ENCODE data around the gene ZNF90.
A peak's percentile ranks its signal among the peaks of the same experiment; 100 is the strongest.
"Not testable (repeated sequence)": the region's sequence is repeated elsewhere in the genome, so short reads cannot be mapped to it uniquely, and the experiment has no call there.

Gene ZNF90

GRCh38 chr19:20077791-20078463 lies at the start of gene ZNF90:
Gene ZNF90, plus strand, starts transcription at chr19:20078000. Its CDS starts 133 bp downstream, at chr19:20078133.
- peak; percentile 94 for DNase-seq (ENCODE audit: low read depth)

- DNase-seq (ENCODE audit: low read depth), result no peak
These were observed 49.2 kb upstream of the ZNF90 start for GRCh38 chr19:20028611-20029010.

- DNase-seq (ENCODE audit: low read depth), result no peak
These were observed 41.9 kb upstream of the ZNF90 start for GRCh38 chr19:20035935-20036334.

DNA sequence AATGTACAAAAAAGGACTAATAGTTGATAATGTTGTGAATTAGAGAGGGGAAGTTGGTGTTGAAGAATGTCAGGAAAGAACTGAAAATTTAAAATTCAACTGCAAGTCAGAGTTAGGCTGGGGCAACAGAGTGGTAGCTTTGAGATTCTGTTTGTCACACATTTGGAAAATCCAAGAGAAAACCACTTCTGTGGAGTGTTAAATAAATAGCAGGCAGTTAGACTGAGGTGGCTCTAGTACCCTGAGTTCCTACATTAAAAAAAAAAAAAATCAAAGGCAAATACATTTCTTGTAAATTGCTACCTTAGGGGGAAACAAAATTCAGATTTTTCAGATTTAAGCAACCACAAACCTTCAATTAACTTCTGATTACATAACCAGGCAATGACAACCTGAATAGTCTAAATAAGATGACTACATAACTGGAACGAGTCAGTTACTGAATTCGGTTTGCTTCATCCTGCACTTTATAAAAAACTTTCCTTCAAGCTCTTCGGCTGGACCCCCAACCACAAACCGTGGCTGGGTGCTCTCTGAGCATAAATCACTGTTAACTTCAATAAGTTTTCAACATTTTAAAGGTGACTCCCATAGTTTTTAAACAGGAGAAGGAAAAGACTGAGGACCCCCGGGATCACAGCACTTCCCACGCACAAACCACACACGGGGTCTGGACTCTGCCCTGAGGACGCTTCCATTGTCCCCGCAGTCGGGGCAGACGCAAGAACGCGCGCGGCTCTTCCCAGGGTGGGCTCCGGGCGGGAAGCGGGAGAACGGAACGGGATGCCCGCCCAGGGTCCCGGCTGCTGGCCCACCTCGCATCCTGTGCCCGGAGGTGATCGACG lies 39.2 kb upstream of the ZNF90 start:
- DNase-seq (ENCODE audit: low read depth), result no peak

DNA sequence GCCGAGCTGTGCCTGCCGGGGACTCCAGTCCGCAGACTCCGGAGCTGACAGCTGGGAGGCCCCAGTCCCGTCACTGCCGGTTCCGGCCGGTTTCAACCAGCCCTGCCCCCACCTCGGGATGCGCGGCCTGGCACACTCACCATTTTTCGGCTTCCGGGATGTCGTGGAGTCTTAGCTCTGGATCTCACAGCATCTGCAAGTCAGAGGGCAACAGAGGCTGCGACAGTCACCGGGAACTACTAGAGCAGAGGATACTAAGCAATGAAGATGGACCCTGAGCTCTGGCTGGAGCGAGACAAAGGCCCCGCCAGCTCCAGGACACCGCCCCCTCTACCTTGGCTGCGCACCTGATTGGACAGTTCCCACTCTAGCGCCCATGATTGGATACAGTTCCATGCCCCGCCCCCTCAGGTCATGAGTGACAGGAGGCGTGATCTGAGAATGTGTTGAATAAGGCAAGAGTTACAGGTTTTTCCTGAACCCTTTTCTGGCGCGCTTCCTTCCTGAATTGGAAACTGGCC lies 38.5 kb upstream of the ZNF90 start, which contains the start of gene ZNF682:
Gene ZNF682 (minus strand): TSS at position 303 of the 521 bp plus-strand sequence. CDS start 160 bp downstream, at position 143.
- peak; percentile 89 for DNase-seq (ENCODE audit: low read depth)

GRCh38 chr19:20044663-20045062 lies 33.1 kb upstream of the ZNF90 start:
- DNase-seq (ENCODE audit: low read depth), result no peak

DNA sequence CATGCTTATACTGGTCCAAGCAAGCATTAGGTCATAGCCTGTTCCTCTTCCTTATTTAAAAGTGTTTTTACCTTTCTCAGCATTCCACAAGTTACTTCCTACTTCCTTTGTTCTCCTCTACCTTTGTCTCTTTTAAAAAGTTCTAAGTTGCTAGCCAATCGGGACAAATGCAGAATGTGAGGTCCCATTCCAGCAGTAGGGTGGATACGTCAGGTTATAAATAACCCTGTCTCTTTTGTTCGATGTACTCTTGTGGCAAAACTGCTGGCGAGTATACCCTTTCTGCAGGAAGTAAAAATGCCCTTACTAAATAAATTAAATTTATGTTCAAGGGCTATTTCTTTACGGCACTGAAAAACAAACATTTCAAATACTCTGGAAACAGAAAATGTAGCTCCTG lies 32.1 kb upstream of the ZNF90 start:
- not testable (repeated sequence) for DNase-seq (ENCODE audit: low read depth)

- DNase-seq (ENCODE audit: low read depth), result peak; percentile 99
These were observed 25.7 kb upstream of the ZNF90 start for GRCh38 chr19:20051841-20052768.

- DNase-seq (ENCODE audit: low read depth), result not testable (repeated sequence)
These were observed 19.1 kb upstream of the ZNF90 start for GRCh38 chr19:20058738-20059137.

GRCh38 chr19:20060282-20060681 lies 17.5 kb upstream of the ZNF90 start:
- no peak for DNase-seq (ENCODE audit: low read depth)

- no peak for DNase-seq (ENCODE audit: low read depth)
These were observed 10.9 kb upstream of the ZNF90 start for GRCh38 chr19:20066861-20067260.

GRCh38 chr19:20067943-20068342 lies 9.9 kb upstream of the ZNF90 start:
- no peak for DNase-seq (ENCODE audit: low read depth)

DNA sequence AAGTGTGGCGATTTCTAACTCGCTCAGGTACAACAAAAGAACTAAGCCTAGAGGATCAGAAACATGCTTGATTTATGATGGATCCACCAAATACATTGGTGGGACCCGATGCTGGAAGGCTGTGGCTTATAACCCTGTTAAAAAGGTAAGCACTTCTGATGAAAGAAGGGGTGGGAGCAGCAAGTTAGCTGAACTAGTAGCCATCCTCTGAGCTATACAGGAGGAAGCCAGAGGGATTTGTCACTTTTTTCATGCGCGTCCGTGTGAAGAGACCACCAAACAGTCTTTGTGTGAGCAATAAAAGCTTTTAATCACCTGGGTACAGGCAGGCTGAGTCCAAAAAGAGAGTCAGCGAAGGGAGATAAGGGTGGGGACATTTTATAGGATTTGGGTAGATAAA lies 9.2 kb upstream of the ZNF90 start:
- not testable (repeated sequence) for DNase-seq (ENCODE audit: low read depth)

DNA sequence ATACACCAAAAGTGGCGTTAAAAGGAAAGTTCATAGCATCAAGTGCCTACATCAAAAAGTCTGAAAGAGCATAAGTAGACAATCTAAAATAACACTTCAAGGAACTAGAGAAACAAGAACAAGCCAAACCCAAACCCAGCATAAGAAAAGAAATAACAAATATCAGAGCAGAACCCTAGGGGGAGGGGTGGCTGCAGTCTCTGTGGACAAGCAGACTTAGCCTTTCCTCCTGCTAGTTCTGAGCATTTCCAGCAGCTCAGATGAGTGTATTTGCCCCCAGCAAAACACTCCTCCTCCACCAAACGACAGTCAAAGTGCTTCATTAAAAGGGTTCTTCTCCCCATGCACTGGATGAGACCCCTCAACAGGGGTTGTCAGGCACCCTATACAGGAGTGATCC lies 7.1 kb upstream of the ZNF90 start:
- DNase-seq (ENCODE audit: low read depth), result no peak

DNA sequence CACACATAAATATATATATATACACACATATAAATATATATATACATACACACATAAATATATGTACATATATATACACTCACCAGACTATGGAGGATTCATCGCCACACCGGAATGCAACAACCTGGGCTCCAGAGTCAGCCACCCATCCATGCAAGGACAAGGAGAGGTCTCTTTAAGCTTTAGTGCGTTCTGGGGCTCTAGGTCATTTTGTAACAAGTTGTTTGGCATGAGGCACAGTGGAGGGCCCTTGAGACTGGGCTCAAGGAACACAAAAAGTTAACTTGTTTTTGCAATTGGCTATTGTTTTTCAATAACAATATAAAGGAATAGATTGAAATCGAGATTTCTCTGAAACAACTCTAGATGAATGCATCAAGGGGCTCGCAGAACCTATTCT lies 4.9 kb upstream of the ZNF90 start:
- no peak for DNase-seq (ENCODE audit: low read depth)

- DNase-seq (ENCODE audit: low read depth), result no peak
These were observed 806 bp downstream of the ZNF90 start for GRCh38 chr19:20078581-20079031.

GRCh38 chr19:20079476-20079875 lies 1.7 kb downstream of the ZNF90 start:
- no peak for DNase-seq (ENCODE audit: low read depth)

DNA sequence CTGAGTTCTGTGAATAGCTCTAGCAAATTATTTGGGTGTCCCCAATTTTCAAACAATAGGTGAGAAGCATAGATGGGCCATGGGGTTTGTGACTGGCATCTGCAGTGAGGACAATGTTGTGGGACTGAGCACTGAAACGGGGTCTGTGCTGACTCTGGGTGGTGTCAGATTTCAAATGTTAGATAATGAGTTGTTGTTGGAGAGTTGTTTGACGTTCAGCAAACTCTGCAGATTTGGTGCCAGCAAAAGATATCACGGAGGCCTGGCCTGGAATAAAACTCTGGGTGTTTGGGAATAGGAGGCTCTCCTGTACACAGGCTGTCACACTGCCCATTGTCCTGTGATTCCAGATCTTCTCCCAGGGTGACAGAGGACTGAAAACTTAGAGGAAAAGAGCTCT lies 2.9 kb downstream of the ZNF90 start:
- no peak for DNase-seq (ENCODE audit: low read depth)

- not testable (repeated sequence) for DNase-seq (ENCODE audit: low read depth)
These were observed 4.5 kb downstream of the ZNF90 start for GRCh38 chr19:20082232-20082833.

GRCh38 chr19:20082876-20083275 lies 5.1 kb downstream of the ZNF90 start:
- not testable (repeated sequence) for DNase-seq (ENCODE audit: low read depth)

DNA sequence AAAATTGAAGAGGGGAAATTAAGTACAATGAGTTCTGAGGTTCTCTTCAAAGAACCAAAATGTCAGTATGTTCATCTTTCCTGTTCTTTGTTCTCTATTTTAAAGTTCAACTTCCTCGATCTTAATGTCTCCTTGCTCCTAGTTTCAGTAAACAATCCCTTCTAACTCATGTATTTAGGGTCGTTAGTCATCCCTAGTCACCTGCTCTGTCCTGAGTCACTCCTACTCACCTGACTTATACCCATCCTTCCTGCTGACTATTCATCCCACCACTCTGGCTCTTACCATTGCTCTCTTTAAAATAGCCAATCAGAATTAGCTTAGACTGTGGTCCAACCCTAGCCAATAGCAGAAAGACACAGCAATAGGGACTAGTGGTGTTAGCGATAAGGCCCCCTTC lies 24.3 kb downstream of the ZNF90 start:
- DNase-seq (ENCODE audit: low read depth), result no peak

Data from fibroblast of the conjunctiva (primary cell).